Measurements from ENCODE around the gene RPS3A.

GRCh38 chr4:151144329-151145072 lies 45.1 kb downstream of the RPS3A start:
- TF ChIP-seq CTCF (IDR thresholded peaks at IDR 0.05) (no peak), POLR2A (IDR thresholded peaks at IDR 0.05) (no peak)
